Neural cell (in vitro differentiated cells): ENCODE results near the gene USP2.

Experiments
- EP300 ChIP-seq: fragments of 450-650 bp; conservative IDR thresholded peaks from 2 replicates; pipeline ENCODE4 v1.6.1; 2014; ENCODE audit warnings: antibody characterized with exemption, mild to moderate bottlenecking, moderate library complexity; ENCODE audit not compliant: poor library complexity, severe bottlenecking
- POLR2AphosphoS5 ChIP-seq: IDR thresholded peaks from 2 replicates; pipeline ENCODE4 v1.6.1; 2012
- SMC3 ChIP-seq: fragments of 450-650 bp; conservative IDR thresholded peaks from 2 replicates; pipeline ENCODE4 v1.6.1; 2014; ENCODE audit warnings: antibody characterized with exemption, mild to moderate bottlenecking, moderate library complexity; ENCODE audit not compliant: poor library complexity
- TF ChIP-seq, protein P1 (sequence below): fragments of 450-650 bp; IDR thresholded peaks from 2 replicates; pipeline ENCODE4 v1.5.1; 2014; ENCODE audit warnings: antibody characterized with exemption, mild to moderate bottlenecking, moderate library complexity; ENCODE audit not compliant: poor library complexity, severe bottlenecking
- TF ChIP-seq, protein P2 (sequence below): IDR thresholded peaks from 2 replicates; pipeline ENCODE4 v1.6.1; 2012; ENCODE audit warnings: borderline replicate concordance

DNA sequence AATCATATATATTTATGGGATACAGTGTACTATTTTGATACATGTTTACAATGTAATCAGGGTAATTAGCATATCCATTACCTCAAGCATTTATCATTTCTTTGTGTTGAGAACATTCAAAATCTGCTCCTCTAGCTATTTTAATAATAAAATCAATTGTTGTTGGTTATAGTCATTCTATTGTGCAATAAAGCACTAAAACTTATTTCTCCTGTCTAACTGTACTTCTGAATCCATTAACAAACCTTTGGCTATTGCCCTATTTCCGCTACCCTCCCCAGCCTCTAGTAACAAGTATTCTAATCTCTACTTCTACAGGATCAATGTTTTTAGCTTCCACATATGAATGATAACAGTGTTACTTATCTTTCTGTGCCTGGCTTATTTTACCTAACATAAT, 15.3 kb upstream of the USP2 start:
- TF ChIP-seq, protein P1, sequence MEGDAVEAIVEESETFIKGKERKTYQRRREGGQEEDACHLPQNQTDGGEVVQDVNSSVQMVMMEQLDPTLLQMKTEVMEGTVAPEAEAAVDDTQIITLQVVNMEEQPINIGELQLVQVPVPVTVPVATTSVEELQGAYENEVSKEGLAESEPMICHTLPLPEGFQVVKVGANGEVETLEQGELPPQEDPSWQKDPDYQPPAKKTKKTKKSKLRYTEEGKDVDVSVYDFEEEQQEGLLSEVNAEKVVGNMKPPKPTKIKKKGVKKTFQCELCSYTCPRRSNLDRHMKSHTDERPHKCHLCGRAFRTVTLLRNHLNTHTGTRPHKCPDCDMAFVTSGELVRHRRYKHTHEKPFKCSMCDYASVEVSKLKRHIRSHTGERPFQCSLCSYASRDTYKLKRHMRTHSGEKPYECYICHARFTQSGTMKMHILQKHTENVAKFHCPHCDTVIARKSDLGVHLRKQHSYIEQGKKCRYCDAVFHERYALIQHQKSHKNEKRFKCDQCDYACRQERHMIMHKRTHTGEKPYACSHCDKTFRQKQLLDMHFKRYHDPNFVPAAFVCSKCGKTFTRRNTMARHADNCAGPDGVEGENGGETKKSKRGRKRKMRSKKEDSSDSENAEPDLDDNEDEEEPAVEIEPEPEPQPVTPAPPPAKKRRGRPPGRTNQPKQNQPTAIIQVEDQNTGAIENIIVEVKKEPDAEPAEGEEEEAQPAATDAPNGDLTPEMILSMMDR = no peak
- TF ChIP-seq EP300 = no peak
- TF ChIP-seq SMC3 = no peak
- TF ChIP-seq POLR2AphosphoS5 = no peak
- TF ChIP-seq, protein P2, sequence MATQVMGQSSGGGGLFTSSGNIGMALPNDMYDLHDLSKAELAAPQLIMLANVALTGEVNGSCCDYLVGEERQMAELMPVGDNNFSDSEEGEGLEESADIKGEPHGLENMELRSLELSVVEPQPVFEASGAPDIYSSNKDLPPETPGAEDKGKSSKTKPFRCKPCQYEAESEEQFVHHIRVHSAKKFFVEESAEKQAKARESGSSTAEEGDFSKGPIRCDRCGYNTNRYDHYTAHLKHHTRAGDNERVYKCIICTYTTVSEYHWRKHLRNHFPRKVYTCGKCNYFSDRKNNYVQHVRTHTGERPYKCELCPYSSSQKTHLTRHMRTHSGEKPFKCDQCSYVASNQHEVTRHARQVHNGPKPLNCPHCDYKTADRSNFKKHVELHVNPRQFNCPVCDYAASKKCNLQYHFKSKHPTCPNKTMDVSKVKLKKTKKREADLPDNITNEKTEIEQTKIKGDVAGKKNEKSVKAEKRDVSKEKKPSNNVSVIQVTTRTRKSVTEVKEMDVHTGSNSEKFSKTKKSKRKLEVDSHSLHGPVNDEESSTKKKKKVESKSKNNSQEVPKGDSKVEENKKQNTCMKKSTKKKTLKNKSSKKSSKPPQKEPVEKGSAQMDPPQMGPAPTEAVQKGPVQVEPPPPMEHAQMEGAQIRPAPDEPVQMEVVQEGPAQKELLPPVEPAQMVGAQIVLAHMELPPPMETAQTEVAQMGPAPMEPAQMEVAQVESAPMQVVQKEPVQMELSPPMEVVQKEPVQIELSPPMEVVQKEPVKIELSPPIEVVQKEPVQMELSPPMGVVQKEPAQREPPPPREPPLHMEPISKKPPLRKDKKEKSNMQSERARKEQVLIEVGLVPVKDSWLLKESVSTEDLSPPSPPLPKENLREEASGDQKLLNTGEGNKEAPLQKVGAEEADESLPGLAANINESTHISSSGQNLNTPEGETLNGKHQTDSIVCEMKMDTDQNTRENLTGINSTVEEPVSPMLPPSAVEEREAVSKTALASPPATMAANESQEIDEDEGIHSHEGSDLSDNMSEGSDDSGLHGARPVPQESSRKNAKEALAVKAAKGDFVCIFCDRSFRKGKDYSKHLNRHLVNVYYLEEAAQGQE = no peak
